SIG-M5 treated with dmso at 0.1 percent for 504 hours (cell line): ENCODE data around the gene CORIN.

ENCODE experiments used
- DNase-seq: peaks from one replicate; lab custom pipeline; 2025; ENCODE audit not compliant: unreplicated experiment; lab: John Stamatoyannopoulos, UW

Gene CORIN

DNA sequence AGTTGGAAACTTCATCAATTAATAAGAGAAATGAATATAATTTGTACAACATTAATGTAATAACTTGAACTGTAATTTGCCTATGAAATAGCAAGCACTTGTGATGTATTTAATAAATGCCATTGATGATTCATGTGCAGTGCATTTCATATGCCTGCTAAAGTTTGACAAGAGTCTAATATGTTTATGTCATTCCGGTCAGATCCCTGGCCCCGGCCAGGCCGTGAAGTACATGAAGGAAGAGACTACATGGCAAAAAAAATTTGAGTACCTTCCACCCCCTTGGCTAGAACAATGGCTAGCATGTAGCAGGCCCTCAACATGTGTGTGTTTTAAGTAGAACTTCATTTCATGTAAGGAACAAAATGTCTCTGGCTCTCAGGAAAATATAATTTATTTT lies 191.5 kb downstream of the CORIN start:
- DNase-seq = no peak

GRCh38 chr4:47643845-47644244 lies 194.0 kb downstream of the CORIN start:
- DNase-seq = no peak

- DNase-seq = no peak
Measured at GRCh38 chr4:47642985-47643760, 194.7 kb downstream of the CORIN start.

GRCh38 chr4:47642191-47642830 lies 195.6 kb downstream of the CORIN start:
- no peak for DNase-seq

GRCh38 chr4:47641755-47642154 lies 196.1 kb downstream of the CORIN start:
- no peak for DNase-seq

- DNase-seq = no peak
Measured at GRCh38 chr4:47640911-47641310, 197.0 kb downstream of the CORIN start.

DNA sequence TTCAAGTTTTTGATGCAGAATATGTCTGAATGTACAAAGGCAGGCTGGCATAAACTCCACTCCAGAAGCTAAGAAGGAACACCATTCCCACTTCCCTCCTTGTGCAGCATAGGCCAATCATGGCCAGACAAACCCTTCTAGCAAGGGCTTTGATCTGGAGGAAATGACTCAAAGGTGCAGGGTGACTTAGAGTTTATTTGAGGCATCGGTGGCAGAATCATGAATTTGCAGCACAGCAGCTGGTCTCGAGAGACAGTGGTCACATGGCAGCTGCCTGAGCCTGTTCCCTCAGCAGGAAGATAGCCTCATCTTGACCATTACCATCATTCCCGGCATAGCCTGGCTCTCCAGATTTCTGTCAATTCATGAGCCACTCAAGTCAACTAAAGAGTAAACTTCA lies 198.3 kb downstream of the CORIN start:
- DNase-seq = no peak

GRCh38 chr4:47631161-47631560 lies 206.7 kb downstream of the CORIN start:
- DNase-seq = no peak

GRCh38 chr4:47624031-47624441 lies 213.8 kb downstream of the CORIN start:
- no peak for DNase-seq

DNA sequence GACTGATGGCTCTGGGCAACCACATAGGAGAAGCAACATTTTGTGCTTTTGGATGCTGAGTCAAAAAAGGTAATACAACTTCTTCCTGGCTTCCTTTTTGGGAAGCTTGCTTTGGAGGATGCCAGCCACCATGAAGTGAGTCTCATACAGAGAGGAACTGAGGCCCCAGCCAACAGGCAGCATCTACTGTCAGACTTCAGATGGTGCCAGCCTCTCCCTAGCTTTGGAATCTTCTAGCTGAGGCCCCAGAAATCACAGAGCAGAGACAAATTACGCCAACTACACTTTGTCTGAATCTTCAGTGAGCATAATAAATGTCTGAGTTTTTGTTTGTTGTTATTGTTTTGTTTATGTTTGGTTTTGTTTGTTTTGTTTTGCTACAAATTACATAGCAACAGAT lies 216.7 kb downstream of the CORIN start:
- no peak for DNase-seq

GRCh38 chr4:47619691-47620090 lies 218.2 kb downstream of the CORIN start:
- no peak for DNase-seq

- no peak for DNase-seq
Measured at GRCh38 chr4:47617607-47618006, 220.3 kb downstream of the CORIN start.

GRCh38 chr4:47615385-47615784 lies 222.5 kb downstream of the CORIN start:
- no peak for DNase-seq

- no peak for DNase-seq
Measured at GRCh38 chr4:47612116-47613023, 225.5 kb downstream of the CORIN start.

- DNase-seq = no peak
Measured at GRCh38 chr4:47606482-47606881, 231.4 kb downstream of the CORIN start.

GRCh38 chr4:47598896-47599295 lies 239.0 kb downstream of the CORIN start:
- DNase-seq = no peak

GRCh38 chr4:47598320-47598719 lies 239.5 kb downstream of the CORIN start:
- no peak for DNase-seq

- DNase-seq = no peak
Measured at GRCh38 chr4:47597696-47598095, 240.2 kb downstream of the CORIN start.

GRCh38 chr4:47590325-47590724 lies 247.5 kb downstream of the CORIN start:
- no peak for DNase-seq

DNA sequence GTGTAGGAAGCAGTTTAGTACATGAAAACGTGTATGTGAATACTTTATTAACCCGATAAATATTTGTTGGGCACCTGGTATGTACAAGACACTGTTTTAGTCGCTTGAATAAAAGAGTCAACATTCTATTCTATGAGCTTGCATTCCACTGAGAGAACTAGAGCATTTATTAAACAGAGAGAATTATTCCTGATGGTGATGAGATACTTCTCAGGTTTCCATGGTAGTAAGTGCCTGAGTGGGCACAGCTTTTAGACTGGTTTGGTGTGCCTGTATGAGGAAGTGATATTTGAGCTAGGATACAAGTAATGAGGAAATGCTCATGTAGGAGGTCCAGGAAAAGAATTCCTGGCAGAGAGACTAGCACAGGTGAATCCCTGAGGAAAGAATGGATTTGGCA lies 258.6 kb downstream of the CORIN start:
- DNase-seq = no peak

DNA sequence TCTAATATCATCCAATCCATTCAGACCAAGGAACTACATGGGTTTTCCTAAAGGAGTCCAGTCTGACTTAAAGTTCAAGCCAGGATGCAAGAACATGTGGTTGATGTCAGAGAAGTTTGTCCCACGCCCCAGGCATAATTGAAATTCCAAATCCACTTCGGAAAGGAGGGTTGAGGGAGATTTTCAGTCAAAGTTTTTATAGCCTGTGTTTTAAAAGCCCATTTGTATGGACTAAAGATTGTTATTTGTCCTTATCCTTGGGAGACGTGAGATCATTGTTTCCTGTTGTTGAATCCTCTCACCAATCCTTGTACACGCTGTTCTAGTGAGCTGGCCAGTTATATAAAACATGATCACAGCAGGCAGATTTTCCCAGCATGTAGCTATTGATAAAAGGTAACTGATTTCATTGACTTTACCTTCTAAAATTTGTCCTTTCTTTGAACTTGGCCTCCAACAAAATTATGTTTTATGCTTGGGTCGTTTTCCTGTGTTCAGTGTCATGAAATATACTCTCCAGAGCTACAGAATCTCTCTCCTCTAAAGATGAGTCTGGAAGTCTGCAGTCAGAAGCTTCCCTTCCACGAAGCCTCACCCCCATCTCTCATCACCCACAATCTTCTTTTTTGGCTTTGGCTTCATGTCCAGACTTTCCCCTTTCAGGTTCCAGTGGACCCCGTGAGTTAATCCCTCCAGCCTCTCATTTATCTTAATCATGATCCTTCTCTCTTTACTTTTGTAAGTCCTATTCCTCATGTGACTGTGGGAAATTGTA lies 259.9 kb downstream of the CORIN start:
- DNase-seq = no peak
